Measurements from ENCODE around the gene GALNT2.
A peak's percentile ranks its signal among the peaks of the same experiment; 100 is the strongest.

Gene GALNT2

DNA sequence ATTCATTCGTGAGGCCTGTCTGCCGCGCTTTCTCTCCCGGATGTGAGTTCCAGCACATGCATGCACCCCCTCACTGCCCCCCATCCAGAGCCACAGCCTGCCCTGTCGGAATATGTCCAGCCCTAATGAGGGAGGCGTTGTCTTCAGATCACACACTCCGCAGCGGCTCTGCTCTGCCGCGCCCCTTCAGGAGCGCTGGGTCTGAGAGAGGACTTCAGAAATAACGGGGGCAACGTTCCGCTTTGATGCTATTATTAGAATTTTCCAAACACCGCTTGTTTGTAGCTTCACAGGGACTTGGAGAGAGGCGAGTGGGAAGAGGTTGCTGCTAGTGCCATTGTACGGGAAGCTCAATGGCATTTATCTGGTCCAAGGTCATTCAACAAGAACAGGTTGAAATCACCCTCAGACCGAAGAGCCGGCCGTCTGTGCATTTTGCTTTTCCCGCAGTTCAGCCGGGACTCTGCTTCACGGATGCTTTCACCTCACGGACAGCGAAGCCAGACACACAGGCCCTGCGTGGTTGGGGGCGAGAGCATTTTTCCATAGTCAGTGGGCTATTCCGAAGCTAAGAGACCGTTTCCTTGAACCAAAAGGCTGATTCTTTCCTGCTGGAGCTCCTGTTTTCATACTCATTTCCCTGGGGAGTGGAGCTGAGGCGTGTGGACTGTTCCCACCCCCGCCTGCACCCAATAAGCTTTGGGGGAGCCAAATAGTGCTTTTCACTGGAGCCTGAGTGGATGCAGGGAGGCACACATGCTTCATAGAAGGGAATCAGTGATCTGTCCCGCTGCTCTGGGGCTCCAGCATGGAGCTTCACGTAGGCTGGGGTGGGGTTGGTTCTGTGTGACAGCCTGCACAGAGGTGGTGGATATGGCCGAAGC is 69.7 kb downstream of the GALNT2 start:
- peak in 1 of 2 experiments; percentile 41 for DNase-seq

DNA sequence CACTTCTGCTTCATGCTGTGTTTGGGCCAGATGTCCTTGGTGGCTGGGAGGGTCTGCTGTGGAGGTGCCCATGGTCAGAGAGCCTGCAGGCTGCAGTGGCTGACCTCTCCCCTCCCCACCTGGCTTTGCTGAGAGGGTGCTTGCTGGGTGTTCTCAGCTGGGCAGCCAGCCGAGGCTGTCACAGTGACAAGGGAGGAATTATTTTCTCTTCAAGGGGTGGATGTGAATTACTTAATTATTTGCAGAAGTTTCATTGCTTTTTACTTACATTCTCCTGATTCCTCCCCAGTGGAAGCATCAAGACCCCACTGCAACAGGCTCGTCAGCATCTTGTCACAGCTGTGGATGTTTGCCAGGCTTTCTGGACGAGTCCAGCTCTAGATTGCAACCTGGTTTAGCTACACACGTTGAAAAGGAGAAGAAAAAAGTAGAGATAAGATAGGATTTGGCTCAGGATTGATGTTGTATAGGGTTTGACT is 70.3 kb downstream of the GALNT2 start:
- DNase-seq = no peak

DNA sequence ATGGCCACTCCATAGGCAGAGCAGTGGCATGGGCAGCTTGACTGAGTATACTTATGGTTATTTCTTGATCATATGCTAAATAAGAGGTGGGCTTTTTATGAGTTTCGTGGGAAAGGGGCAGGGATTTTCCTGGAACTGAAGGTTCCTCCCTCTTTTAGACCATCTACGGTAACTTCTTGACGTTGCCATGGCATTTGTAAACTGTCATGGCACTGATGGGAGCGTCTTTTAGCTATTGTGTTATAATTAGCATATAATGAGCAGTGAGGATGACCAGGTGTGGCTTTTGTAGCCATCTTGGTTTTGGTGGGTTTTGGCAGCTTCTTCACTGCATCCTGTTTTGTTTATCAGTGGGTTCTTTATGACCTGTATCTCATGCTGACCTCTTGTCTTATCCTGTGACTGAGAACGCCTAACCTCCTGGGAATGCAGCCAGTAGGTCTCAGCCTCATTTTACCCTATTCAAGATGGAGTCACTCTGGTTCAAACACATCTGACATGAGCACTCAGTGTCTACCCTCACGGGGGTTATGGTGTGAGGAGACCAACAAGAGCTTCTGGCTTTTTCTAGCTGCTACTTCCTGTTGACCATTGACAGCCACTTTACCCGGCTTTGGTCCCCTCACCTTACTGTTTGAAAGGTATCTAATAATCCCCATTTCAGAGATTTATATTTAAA is 71.7 kb downstream of the GALNT2 start:
- DNase-seq = no peak

DNA sequence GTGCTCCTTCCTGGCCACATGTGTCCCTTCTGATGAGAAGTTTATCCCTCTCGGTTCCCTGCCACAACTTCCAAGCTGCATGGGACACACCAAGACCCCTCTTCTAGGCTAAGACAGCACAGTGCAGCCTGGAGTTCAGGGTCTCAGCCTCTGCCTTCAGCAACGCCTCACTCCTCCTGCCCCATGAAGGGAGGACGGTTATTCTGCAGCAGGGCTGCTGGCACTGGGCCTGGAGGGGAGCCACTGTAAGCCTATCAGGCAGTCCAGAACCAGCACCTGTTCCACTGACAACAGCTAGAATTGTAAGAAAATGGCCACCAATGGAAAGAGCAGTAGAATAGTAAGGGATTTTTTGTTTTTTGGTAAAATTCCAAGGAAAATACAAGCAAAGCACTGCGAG is 72.3 kb downstream of the GALNT2 start:
- DNase-seq = no peak

DNA sequence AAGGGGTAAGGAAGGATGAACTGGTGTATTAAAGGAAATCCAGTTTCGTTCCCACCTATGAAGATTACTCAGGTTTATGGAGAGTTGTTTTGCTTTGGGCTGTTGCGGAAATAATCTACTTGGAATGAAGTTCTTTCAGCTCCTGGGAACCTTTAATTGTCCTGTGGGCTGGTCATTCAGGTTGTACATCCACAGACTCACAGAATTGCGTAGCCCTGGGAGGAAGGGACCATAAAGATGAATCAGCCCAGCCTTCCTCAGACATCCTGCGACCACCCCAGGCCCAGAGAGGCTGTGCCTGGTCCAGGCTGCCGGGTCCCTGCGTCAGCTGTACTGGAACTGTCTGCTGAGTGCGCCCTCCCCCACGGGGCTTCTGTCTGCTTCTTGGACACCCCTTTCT is 72.7 kb downstream of the GALNT2 start:
- DNase-seq = no peak

DNA sequence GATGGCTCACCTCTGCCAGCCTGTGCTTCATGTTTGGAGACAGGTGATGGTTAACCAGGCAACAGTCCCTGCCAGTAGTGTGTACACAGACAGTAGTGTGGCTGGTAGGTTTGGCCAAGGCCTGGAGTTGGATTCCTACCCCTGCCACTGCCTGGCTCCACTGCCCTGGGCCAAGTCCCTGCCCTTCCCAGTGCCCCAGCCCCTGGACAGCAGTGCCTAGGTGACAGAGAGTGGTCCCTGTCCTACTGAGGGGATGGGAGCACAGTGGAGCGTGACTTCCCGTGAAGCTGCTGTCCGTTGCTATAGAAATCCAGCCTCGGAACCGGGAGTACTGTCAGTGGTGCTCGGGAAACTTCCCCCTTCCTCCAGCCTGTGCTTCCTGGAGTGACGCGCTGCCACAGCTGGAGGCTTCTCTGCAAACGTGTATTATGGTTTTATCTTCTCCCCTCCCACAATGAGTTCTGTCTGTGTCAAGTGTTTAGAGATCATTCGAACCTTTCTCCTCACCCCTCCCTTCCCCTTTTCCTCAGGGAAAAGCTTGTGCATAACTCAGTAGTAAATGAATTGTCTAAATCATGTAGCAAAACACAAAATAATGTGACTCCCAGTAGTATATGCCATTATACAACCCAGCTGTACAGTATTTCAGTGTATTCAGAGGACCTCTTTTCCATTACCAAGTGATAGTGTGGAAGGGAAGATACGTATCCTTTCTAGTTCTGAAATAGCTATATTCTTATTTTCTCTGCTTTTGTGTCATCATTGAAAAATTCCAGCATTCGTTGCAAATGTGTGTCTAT is 73.4 kb downstream of the GALNT2 start:
- DNase-seq = peak in 1 of 2 experiments; percentile 15

DNA sequence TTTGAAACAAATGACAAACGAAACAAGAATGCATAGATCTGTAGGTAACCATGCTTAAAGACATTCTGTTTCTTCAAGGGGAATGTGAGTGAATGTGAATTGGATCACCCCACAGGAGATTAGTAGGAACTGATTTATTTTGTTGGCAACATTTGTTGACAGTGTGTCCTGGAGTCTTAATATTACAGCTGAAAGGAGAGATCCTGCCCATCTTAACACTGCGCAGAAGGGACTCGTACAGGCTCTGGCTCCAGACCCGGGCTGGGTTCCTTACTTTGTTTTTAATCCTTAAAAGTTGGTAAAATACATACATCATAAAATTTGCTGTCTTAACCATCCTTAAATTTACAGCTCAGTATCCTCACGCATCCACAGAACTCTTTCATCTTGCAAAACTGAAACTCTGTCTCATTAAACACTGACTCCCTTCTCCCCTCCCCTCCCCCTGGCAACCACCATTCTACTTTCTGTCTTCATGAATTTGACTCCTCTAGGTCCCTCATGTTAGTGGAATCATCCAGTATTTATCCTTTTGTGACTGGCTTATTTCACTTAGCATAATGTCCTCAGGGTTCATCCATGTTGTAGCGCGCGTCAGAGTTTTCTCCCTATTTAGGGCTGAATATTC is 74.1 kb downstream of the GALNT2 start:
- DNase-seq = no peak

DNA sequence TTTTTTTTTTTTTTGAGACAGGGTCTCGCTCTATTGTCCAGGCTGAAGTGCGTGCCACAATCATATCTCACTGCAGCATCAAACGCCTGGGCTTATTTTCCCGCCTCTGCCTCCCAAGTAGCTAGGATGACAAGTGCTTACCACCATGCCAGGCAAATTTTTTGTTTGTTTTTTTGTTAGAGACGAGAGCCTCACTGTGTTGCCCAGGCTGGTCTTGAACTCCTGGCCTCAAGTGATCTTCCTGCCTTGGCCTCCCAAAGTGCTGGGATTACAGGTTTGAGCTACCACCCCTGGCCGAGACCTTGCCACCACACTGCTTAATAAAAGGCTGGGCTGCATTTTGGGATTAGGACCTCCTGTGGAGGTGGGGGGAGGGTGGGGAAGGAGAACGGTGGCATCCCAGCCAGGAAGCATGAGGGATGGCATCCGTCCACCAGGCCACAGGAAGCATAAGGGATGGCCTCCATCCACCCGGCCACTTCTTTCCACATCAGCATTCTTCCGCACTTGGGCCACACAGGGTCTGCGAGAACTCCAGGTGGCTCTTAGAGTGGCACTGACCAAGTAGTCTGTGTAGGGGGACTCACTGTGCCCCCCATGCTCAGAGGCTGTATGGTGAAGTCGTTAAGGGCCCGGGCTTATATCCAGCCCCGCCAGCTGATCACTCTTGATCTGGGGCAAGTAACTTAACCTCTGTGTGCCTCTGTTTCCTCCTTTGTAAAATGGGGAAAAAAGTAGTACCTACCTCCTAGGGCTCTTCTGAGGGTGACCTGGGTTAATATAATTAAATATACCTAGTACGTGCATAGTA is 75.0 kb downstream of the GALNT2 start:
- DNase-seq = no peak

DNA sequence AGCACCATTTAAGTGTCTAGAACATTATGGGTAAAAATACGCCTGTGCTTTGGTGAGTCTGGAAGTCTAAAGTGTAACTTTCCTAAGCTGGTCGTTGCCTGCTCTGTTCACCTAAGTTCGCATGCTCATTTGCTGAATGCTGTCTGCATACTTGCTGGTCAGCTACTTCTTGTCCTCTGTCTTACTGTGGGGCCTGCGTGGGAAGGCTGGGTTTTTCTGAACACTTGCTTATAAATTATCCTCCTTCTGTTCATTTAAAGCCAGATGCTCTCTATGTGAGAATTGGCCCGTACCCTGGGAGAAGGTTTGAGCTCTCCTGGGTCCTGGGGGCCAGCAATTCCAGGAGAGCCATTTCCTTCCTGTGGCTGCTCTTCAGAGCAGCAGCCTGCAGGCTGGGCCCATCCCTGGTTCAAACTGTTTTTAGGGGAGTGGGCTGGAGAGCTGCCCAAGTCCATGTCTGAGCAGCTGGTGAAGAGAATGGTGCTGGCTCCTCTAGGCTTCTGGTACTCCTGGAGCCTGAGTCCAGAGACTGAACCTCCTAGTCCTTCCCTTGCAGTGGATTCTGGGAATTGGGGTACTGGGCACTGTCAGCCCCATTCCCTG is 75.7 kb downstream of the GALNT2 start:
- DNase-seq = no peak

DNA sequence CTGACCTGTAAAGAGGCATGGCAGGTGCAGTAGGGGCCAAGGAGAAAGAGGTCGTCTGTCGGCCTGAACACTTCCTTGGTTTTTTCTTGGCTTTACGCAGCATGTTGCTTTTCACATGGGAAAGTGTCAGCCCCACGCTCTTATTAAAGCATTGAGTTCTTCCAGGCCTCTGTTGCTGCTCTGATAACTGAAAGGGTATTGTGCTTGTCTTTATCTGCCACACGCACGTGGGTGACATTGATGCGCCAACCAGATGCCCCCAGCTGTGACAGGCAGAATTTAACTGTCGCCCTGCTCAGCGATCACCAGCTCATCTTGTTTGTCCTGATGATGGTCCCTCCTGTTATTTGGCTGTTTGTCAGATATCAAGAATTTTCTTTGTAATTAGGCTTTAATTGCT is 76.5 kb downstream of the GALNT2 start:
- DNase-seq = no peak

DNA sequence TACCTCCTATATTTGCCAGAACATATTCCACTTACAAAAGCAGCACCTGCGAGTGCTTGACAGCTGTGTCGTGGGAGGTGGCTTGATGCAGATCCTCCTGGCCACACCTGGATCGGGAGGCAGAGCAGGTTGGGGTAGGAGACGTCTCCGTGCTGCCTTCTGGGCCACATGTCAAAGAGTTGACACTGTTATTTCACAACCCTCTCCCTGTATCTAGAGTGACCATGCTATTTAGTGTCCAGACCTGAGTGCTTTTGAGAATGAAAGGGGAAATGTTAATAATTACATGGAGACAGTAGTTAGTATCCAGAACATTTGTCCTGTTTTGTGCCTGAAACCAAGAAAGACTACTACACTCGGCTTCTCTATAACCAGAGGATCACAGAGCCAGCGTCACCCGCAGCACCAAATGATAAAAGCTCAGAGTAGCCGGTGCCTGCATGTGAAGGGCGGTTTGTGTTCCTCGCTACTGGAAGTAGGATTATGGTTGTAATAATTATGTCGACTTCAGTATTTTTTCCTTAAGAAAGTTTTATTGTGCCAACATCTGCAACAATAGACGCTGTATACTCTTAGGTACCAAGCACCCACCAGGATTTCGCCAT is 77.1 kb downstream of the GALNT2 start:
- peak in 1 of 2 experiments; percentile 2 for DNase-seq

DNA sequence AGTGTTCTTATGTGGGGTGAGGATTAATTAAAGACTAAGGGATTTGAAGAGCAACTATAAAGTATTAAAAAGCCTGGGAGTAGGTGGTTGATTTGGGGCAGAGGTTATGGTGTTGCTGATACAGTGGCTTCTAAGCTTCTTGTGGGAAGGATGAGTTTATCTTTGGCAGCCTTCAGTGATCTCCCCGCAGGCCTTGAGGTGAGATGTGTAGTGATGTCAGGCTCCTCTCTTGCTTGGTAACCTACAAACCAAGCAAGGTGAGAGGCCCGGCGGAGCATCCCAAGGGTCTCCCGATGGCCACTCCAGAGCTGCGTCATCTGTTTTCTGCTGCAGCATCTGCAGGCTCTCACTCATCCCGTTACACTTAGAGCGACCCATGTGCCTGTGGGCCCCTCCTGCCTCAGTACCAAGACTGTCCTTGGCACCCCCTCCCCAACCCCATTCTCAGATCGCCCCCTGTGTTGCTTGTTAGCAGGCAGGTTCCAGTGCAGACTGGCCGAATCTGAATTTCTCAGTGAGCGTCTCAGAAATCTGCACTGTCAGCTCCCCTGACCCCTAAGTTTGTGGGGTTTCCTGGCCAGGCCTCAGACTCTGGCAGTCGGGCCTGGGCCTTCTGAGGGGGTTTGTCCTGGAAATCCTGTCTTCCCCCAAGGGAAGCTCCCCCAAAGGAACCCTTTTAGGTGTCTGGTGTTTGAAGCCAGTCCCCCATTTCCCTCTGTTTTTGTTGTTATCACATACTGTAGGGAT is 77.9 kb downstream of the GALNT2 start:
- no peak for DNase-seq

DNA sequence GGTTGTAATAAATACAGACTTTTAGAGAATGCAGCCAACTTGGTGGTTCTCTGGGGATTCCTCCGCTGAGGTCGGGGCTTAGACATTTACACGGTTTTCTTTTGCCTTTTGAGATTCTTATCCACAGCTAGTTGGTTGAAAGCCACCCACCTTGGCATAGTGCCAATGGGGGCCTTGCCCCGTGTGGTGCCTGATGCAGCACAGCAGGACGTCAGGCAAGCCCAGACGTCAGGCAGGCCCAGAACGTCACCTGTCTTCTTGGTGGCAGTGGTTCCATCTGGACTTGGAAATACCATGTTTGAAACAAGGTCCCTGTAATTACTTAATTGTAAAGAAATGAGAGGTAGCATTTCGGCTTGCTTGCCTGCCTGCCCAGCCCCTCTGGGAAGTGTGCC is 78.5 kb downstream of the GALNT2 start:
- DNase-seq = no peak

DNA sequence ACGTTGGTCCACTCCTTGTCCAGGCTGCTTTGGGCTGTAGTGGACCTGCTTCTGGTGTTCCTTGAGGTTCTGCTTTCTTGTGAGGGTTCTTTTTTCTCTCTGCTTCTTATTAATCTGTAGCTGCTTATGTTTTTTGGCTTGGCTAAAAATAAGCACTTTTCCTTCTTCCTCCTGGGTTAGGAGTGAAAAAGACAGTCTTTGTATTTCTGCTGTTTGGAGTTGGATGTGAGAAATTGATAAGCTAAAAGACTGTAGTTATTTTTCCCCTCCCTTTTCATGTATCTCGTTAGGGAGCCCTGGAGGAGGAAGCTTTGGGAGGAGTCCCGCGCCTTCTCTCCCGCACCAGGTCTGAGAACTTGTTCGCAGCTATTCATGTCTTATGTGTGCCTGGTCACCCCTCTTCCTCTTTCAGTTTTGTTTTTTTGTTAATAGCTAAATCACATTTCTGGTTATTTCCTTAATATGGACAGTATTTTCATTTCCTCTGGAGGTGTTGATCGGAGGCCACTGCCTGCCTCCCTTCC is 79.0 kb downstream of the GALNT2 start:
- DNase-seq = no peak

DNA sequence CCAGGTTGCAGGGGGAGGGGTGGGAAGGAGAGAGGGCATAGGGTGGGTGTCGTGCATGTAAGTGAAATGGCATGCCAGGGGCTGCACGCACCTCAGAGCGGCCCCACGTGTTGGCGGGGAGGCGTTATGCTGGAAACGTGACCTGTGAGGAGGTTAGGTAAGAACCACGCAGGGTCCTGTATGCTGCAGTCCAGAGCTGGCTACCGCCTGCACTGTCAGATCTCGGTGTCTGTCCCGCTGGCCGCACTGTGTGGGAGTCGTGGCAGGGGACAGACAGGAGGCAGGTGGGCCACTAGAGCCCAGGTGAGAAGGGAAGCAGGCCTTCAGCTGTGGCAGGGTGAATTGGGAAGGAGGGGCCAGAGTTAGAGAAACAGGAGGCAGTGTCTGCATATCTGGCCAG is 79.7 kb downstream of the GALNT2 start:
- DNase-seq = no peak

DNA sequence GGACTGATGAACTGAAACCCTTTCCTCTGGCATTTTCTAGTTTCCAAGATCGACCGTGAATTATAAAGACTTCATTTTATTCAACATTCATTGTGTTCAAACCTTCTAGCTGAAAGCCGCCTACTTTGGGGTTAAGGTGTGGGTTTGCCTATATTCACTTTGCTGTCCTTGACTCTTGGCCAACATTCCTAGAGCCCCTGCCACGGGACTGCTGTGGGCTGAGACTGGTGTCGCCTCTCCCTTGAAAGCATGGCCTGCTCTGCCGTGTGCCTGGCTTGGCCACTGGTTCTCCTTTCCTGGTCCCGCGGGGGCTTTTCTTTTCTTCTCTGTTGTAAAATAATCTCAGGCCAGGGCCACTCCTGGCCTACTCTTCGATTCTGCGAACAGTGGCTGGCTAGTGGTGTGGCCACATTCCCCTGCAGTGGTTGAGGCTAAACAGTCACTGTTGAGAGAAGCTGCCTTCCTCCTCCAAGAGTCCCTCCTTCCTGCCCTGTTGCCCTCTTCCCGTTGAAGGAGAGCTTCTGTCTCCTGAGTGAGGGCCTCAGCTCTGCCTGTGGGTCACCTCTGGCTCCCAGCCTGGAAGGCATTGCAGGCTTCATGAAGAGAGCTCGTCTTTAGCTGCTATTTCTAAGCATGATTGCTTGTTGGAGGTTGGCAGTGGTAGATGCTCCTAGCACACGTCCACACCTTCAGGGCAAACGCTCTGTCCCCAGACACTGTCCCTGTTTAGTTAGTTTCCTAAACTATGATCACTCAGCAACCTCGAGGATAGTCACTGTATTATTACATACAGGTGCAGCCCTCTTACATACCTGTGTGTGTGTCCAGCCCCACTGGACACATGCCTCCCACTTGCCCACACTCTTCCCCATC is 80.5 kb downstream of the GALNT2 start:
- no peak for DNase-seq

DNA sequence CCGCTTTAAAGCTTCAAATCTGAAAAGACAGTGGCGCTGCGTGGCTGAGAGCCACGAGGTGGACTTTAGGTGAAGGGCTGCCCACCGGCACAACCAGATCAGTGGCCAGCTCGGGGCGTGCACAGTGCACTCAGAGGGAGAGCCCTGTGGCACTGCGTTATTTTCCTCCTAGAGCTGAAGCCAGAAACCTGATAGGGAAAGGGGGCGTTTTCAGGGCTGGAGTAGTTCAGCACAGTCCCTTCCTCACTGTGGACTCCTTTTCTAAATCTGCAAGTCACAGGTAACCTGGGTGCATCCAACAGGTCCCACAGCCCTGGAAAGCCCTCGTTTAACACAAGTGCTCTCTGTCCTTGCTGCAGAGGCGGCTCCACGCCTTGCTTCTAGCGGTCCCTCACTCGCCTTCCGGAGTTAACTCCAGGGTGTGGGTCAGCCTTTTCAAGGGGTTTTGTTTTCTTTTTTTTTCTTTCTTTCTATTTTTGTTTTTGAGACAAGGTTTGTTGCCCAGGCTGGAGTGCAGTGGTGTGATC is 81.2 kb downstream of the GALNT2 start:
- DNase-seq = no peak

DNA sequence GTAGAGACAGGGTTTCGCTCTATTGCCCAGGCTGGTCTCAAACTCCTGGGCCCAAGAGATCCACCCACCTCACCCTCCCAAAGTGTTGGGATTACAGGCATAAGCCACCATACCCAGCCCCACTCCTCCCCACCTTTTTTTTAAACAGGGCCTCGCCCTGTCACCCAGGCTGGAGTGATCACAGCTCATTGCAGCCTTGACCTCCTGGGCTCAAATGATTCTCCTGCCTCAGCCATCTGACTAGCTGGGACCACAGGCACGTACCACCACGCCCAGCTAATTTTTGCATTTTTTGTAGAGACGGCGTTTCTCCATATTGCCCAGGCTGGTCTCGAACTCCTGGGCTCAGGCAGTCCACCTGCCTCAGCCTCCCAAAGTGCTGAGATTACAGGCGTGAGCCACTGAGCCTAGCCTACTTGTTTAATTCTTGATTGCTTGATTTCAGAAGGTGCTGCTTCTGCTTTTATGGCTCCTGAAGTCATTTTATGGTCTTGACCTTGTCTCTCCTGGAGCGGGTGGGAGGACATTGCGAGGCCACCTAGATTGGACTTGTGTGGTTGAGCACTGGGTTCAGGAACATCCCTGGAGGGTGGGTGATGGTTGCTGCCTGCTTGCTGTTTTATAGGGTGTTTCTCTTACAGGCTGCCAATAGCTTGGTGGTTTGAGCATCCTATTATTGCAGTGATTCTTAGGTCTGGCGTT is 81.9 kb downstream of the GALNT2 start:
- no peak for DNase-seq
